NCI-H460 (cell line): ENCODE results near the gene SEMA5A. TPM values are rescaled to one million over a fixed set of nuclear protein-coding genes. Genes with fewer than 3 reads are reported as not detected.
A peak's percentile ranks its signal among the peaks of the same experiment; 100 is the strongest.
"Not testable (repeated sequence)": the region's sequence is repeated elsewhere in the genome, so short reads cannot be mapped to it uniquely, and the experiment has no call there.

Experiments
- DNase-seq: peaks from one replicate; pipeline ENCODE4 v3.0.0-alpha.2; 2016; ENCODE audit warnings: low read depth; ENCODE audit errors: extremely low read depth
- total RNA-seq: library from RNA; depleted of rRNA; stranded (reverse); fragments of >200 nt; shearing (Covaris generic); gene quantifications from 2 replicates; pipeline ENCODE4 v1.2.3, GENCODE V29; 2014

Gene SEMA5A
- total RNA-seq, 1 experiment from 2014 or later, result 5.3 TPM

- no peak for DNase-seq
Measured at GRCh38 chr5:9411142-9411541, 134.7 kb downstream of the SEMA5A start.

- DNase-seq, result no peak
Measured at GRCh38 chr5:9409413-9409960, 136.4 kb downstream of the SEMA5A start.

- no peak for DNase-seq
Measured at GRCh38 chr5:9408964-9409363, 136.9 kb downstream of the SEMA5A start.

- no peak for DNase-seq
Measured at GRCh38 chr5:9405196-9405754, 140.6 kb downstream of the SEMA5A start.

GRCh38 chr5:9401786-9402472 lies 143.9 kb downstream of the SEMA5A start:
- DNase-seq, result no peak

GRCh38 chr5:9399783-9400182 lies 146.1 kb downstream of the SEMA5A start:
- not testable (repeated sequence) for DNase-seq

GRCh38 chr5:9399094-9399493 lies 146.8 kb downstream of the SEMA5A start:
- no peak for DNase-seq

GRCh38 chr5:9398227-9398626 lies 147.6 kb downstream of the SEMA5A start:
- DNase-seq, result no peak

GRCh38 chr5:9396285-9396770 lies 149.5 kb downstream of the SEMA5A start:
- no peak for DNase-seq

GRCh38 chr5:9395706-9396105 lies 150.2 kb downstream of the SEMA5A start:
- DNase-seq, result no peak

- no peak for DNase-seq
Measured at GRCh38 chr5:9394221-9394620, 151.7 kb downstream of the SEMA5A start.

GRCh38 chr5:9392625-9393024 lies 153.2 kb downstream of the SEMA5A start:
- no peak for DNase-seq

GRCh38 chr5:9391080-9391479 lies 154.8 kb downstream of the SEMA5A start:
- no peak for DNase-seq

- no peak for DNase-seq
Measured at GRCh38 chr5:9390113-9390512, 155.8 kb downstream of the SEMA5A start.

GRCh38 chr5:9388941-9389674 lies 156.8 kb downstream of the SEMA5A start:
- DNase-seq, result no peak

GRCh38 chr5:9387879-9388278 lies 158.0 kb downstream of the SEMA5A start:
- DNase-seq, result no peak

- DNase-seq, result no peak
Measured at GRCh38 chr5:9386945-9387344, 158.9 kb downstream of the SEMA5A start.

GRCh38 chr5:9382522-9382921 lies 163.4 kb downstream of the SEMA5A start:
- no peak for DNase-seq

GRCh38 chr5:9381464-9381863 lies 164.4 kb downstream of the SEMA5A start:
- no peak for DNase-seq

GRCh38 chr5:9380109-9380508 lies 165.8 kb downstream of the SEMA5A start:
- no peak for DNase-seq

GRCh38 chr5:9376363-9377117 lies 169.3 kb downstream of the SEMA5A start:
- DNase-seq, result peak; percentile 30
